Stomach smooth muscle (tissue), 2 donors: ENCODE data around the gene CCDC170.

Experiments
- H3K27ac ChIP-seq: one replicate; pipeline ENCODE4 v1.7.0; 2013; ENCODE audit warnings: mild to moderate bottlenecking, low read length, inconsistent platforms
- H3K27me3 ChIP-seq, 2 donors: one replicate each; pipeline ENCODE4 v1.7.0; 2013; ENCODE audit warnings: low read length in 2 of 2; ENCODE audit not compliant: insufficient read depth in 2 of 2, control insufficient read depth in 1 of 2
- H3K36me3 ChIP-seq, 2 donors: one replicate each; pipeline ENCODE4 v1.7.0; 2013; ENCODE audit warnings: low read length in 2 of 2; ENCODE audit not compliant: control insufficient read depth in 2 of 2, insufficient read depth in 2 of 2
- H3K4me1 ChIP-seq: one replicate; pipeline ENCODE4 v1.7.0; 2013; ENCODE audit warnings: low read length; ENCODE audit not compliant: control insufficient read depth, insufficient read depth
- H3K4me3 ChIP-seq, 2 donors: one replicate each; pipeline ENCODE4 v1.7.0; 2013; ENCODE audit warnings: low read length in 2 of 2
- H3K9ac ChIP-seq, 2 donors: one replicate each; pipeline ENCODE4 v1.7.0; 2013; ENCODE audit warnings: low read length in 2 of 2, mild to moderate bottlenecking in 1 of 2
- H3K9me3 ChIP-seq, 2 donors: one replicate each; pipeline ENCODE4 v1.7.0; 2013; ENCODE audit warnings: low read length in 2 of 2; ENCODE audit not compliant: control insufficient read depth in 2 of 2
- donor health status: healthy.
- donor health status: Pancreatic carcinoma.

Gene CCDC170

GRCh38 chr6:151655099-151655498 is 161.3 kb downstream of the CCDC170 start:
- no peaks in the 10 kb centered on the region for H3K36me3 ChIP-seq
- no peak overlapping the region for H3K27ac ChIP-seq

GRCh38 chr6:151656392-151656791 is 162.6 kb downstream of the CCDC170 start:
- no peak overlapping the region for H3K27ac ChIP-seq
- H3K27me3 ChIP-seq = no peaks in the 10 kb centered on the region
- no peaks in the 10 kb centered on the region for H3K36me3 ChIP-seq
- H3K4me3 ChIP-seq = no peak overlapping the region
- no peak overlapping the region for H3K9ac ChIP-seq
- H3K4me1 ChIP-seq = no peaks in the 10 kb centered on the region
- peaks cover 0 to 3% of the 10 kb centered on the region in 2 donors for H3K9me3 ChIP-seq

More at GRCh38 chr6:151655099-151655498, 161.3 kb downstream of the CCDC170 start:
- no peaks in the 10 kb centered on the region for H3K27me3 ChIP-seq
- no peak overlapping the region for H3K9ac ChIP-seq
- peaks cover 0 to 3% of the 10 kb centered on the region in 2 donors for H3K9me3 ChIP-seq
- no peaks in the 10 kb centered on the region for H3K4me1 ChIP-seq
- no peak overlapping the region for H3K4me3 ChIP-seq

GRCh38 chr6:151658091-151658490 is 164.3 kb downstream of the CCDC170 start:
- H3K36me3 ChIP-seq = no peaks in the 10 kb centered on the region
- H3K9me3 ChIP-seq = peaks cover 0 to 3% of the 10 kb centered on the region in 2 donors
- H3K4me1 ChIP-seq = no peaks in the 10 kb centered on the region
- H3K4me3 ChIP-seq = no peak overlapping the region
- no peak overlapping the region for H3K27ac ChIP-seq
- H3K27me3 ChIP-seq = no peaks in the 10 kb centered on the region
- no peak overlapping the region for H3K9ac ChIP-seq

GRCh38 chr6:151659212-151659611 is 165.4 kb downstream of the CCDC170 start:
- Histone ChIP-seq H3K9me3 (peaks cover 0 to 3% of the 10 kb centered on the region in 2 donors), H3K27ac (no peak overlapping the region), H3K9ac (no peak overlapping the region), H3K27me3 (no peaks in the 10 kb centered on the region), H3K36me3 (no peaks in the 10 kb centered on the region), H3K4me1 (no peaks in the 10 kb centered on the region), H3K4me3 (no peak overlapping the region)

- Histone ChIP-seq H3K27ac (no peak overlapping the region), H3K9me3 (no peaks in the 10 kb centered on the region), H3K9ac (no peak overlapping the region), H3K27me3 (no peaks in the 10 kb centered on the region), H3K4me1 (no peaks in the 10 kb centered on the region), H3K4me3 (no peak overlapping the region), H3K36me3 (no peaks in the 10 kb centered on the region)
Observed at GRCh38 chr6:151661509-151661908, 167.7 kb downstream of the CCDC170 start.

- no peaks in the 10 kb centered on the region for H3K9me3 ChIP-seq
- H3K36me3 ChIP-seq = no peaks in the 10 kb centered on the region
- no peak overlapping the region for H3K4me3 ChIP-seq
- no peak overlapping the region for H3K27ac ChIP-seq
- H3K9ac ChIP-seq = no peak overlapping the region
- H3K4me1 ChIP-seq = no peaks in the 10 kb centered on the region
- H3K27me3 ChIP-seq = no peaks in the 10 kb centered on the region
Observed at GRCh38 chr6:151661928-151662327, 168.1 kb downstream of the CCDC170 start.

GRCh38 chr6:151663559-151663958 is 169.7 kb downstream of the CCDC170 start:
- H3K9me3 ChIP-seq = no peaks in the 10 kb centered on the region
- H3K4me1 ChIP-seq = no peaks in the 10 kb centered on the region
- H3K27ac ChIP-seq = no peak overlapping the region
- H3K9ac ChIP-seq = no peak overlapping the region
- no peak overlapping the region for H3K4me3 ChIP-seq
- H3K27me3 ChIP-seq = no peaks in the 10 kb centered on the region
- no peaks in the 10 kb centered on the region for H3K36me3 ChIP-seq

GRCh38 chr6:151664390-151664789 is 170.6 kb downstream of the CCDC170 start:
- Histone ChIP-seq H3K36me3 (no peaks in the 10 kb centered on the region), H3K27me3 (no peaks in the 10 kb centered on the region), H3K27ac (no peak overlapping the region), H3K4me3 (no peak overlapping the region), H3K4me1 (no peaks in the 10 kb centered on the region), H3K9me3 (no peaks in the 10 kb centered on the region), H3K9ac (no peak overlapping the region)

- no peaks in the 10 kb centered on the region for H3K9me3 ChIP-seq
- H3K27me3 ChIP-seq = no peaks in the 10 kb centered on the region
- H3K27ac ChIP-seq = no peak overlapping the region
- H3K4me3 ChIP-seq = no peak overlapping the region
- H3K9ac ChIP-seq = no peak overlapping the region
- no peaks in the 10 kb centered on the region for H3K36me3 ChIP-seq
- H3K4me1 ChIP-seq = no peaks in the 10 kb centered on the region
Observed at GRCh38 chr6:151665329-151665728, 171.5 kb downstream of the CCDC170 start.

- no peaks in the 10 kb centered on the region for H3K36me3 ChIP-seq
- H3K4me1 ChIP-seq = no peaks in the 10 kb centered on the region
- H3K9ac ChIP-seq = no peak overlapping the region
- no peaks in the 10 kb centered on the region for H3K27me3 ChIP-seq
- no peak overlapping the region for H3K27ac ChIP-seq
- no peaks in the 10 kb centered on the region for H3K9me3 ChIP-seq
- no peak overlapping the region for H3K4me3 ChIP-seq
Observed at GRCh38 chr6:151666526-151666925, 172.7 kb downstream of the CCDC170 start.

GRCh38 chr6:151669208-151669560 is 175.4 kb downstream of the CCDC170 start:
- Histone ChIP-seq H3K27me3 (no peaks in the 10 kb centered on the region), H3K4me1 (no peaks in the 10 kb centered on the region), H3K4me3 (no peak overlapping the region), H3K9me3 (no peaks in the 10 kb centered on the region), H3K36me3 (no peaks in the 10 kb centered on the region), H3K27ac (no peak overlapping the region), H3K9ac (no peak overlapping the region)
